Nephron progenitor cell (in vitro differentiated cells): ENCODE results near the gene ALG2.

Experiments
- DNase-seq: peaks from one replicate; pipeline ENCODE4 v3.0.0; 2021
- H3K27ac Mint-ChIP-seq: 2 replicates; pipeline ENCODE4 v1.8.0; 2021; ENCODE audit warnings: mild to moderate bottlenecking, moderate library complexity, mixed read lengths
- H3K27me3 Mint-ChIP-seq: 2 replicates; pipeline ENCODE4 v1.8.0; 2021; ENCODE audit warnings: mild to moderate bottlenecking, low read depth, mixed read lengths; ENCODE audit not compliant: poor library complexity
- H3K36me3 Mint-ChIP-seq: 2 replicates; pipeline ENCODE4 v1.8.0; 2021; ENCODE audit warnings: low read depth, mixed read lengths
- H3K4me1 Mint-ChIP-seq: 2 replicates; pipeline ENCODE4 v1.8.0; 2021; ENCODE audit warnings: mixed read lengths
- H3K4me3 Mint-ChIP-seq: 2 replicates; pipeline ENCODE4 v1.8.0; 2021; ENCODE audit warnings: mild to moderate bottlenecking, moderate library complexity, mixed read lengths
- H3K9me3 Mint-ChIP-seq: 2 replicates; pipeline ENCODE4 v1.8.0; 2021; ENCODE audit warnings: mild to moderate bottlenecking, moderate library complexity, mixed read lengths
- CTCF ChIP-seq: fragments of 200-600 bp; sonication (generic); IDR thresholded peaks from 2 replicates; pipeline ENCODE4 v1.5.0; 2021; ENCODE audit warnings: antibody characterized with exemption

ALG2 gene

DNA sequence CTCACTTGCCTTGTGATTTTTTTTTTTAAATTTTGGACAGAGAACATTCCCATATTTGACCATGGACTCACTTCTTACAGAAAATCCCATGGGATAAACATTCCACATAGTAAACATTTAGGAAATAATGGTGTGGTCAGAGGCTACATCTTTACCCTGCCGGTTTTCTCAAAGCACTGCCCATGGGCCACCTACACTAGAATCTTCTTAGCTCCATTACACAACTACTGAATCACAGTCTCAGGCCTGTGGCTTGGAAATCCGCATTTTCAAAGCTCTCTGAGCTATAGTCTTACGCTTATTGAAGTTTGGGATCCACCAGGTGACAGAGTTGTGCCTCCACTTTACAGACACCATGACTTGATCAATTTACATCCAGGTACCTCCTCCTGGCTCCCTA lies 39.4 kb downstream of the ALG2 start:
- Mint-ChIP-seq H3K4me1 (peaks cover 15% of the 10 kb centered on the region), H3K27me3 (peaks cover 18% of the 10 kb centered on the region), H3K36me3 (no peaks in the 10 kb centered on the region), H3K4me3 (no peak overlapping the region), H3K9me3 (no peaks in the 10 kb centered on the region), H3K27ac (no peak overlapping the region)
- TF ChIP-seq CTCF, result no peak
- DNase-seq, result no peak

DNA sequence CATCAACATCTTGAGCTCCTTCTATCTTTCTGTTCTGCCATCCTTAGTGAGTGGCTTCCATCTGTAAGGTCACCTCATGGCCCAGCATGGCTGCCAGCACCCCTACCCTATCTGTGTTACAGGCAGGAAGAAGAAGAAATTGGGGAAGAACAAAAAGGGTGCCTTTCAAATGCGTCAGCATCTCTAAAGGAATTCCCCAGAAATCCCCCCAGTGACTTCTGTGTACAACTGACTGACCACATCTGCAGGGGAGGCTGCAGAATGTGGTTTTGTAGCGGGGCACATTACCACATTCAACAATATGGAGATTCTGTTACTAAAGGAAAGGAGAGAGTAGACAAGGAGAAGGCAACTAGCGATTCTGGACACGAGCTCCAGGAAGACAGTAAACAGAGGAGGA lies 40.1 kb downstream of the ALG2 start:
- Mint-ChIP-seq H3K27me3 (peaks cover 18% of the 10 kb centered on the region), H3K27ac (no peak overlapping the region)

DNA sequence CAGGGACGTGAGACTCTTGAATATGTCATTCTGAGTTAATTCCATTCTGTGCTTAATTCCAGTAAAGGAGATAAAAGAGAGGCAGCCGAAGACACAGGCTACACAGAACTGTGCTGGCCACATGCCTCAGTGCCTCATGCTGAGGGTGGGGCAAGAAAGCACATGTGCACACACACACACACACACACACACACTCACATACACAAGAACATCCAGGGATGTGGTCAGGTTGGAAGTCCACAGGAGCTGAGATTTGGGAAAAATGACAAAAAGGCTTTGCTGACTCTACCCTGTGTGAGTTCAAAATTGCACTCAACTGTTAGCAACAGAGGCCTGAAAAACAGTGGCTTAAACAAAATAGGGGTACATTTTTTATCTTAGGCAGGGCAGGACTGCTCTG lies 40.5 kb downstream of the ALG2 start:
- H3K27me3 Mint-ChIP-seq, result peaks cover 20% of the 10 kb centered on the region
- no peak for DNase-seq
- H3K4me1 Mint-ChIP-seq, result peaks cover 25% of the 10 kb centered on the region
- no peaks in the 10 kb centered on the region for H3K9me3 Mint-ChIP-seq
- H3K4me3 Mint-ChIP-seq, result no peak overlapping the region
- no peaks in the 10 kb centered on the region for H3K36me3 Mint-ChIP-seq
- no peak overlapping the region for H3K27ac Mint-ChIP-seq
- no peak for TF ChIP-seq CTCF

More for the DNA sequence above, 40.1 kb downstream of the ALG2 start:
- Mint-ChIP-seq H3K4me3 (no peak overlapping the region), H3K4me1 (peaks cover 20% of the 10 kb centered on the region), H3K9me3 (no peaks in the 10 kb centered on the region), H3K36me3 (no peaks in the 10 kb centered on the region)
- TF ChIP-seq CTCF, result no peak
- no peak for DNase-seq

- DNase-seq, result no peak
- no peak for TF ChIP-seq CTCF
- Mint-ChIP-seq H3K27me3 (peaks cover 24% of the 10 kb centered on the region), H3K4me1 (peaks cover 26% of the 10 kb centered on the region), H3K4me3 (no peak overlapping the region), H3K27ac (no peak overlapping the region), H3K9me3 (no peaks in the 10 kb centered on the region), H3K36me3 (no peaks in the 10 kb centered on the region)
Measured at GRCh38 chr9:99180662-99181061, 41.1 kb downstream of the ALG2 start.

- no peak for TF ChIP-seq CTCF
- no peak overlapping the region for H3K4me3 Mint-ChIP-seq
- peaks cover 22% of the 10 kb centered on the region for H3K27me3 Mint-ChIP-seq
- H3K27ac Mint-ChIP-seq, result no peak overlapping the region
- peaks cover 26% of the 10 kb centered on the region for H3K4me1 Mint-ChIP-seq
- H3K36me3 Mint-ChIP-seq, result no peaks in the 10 kb centered on the region
- no peaks in the 10 kb centered on the region for H3K9me3 Mint-ChIP-seq
- no peak for DNase-seq
Measured at GRCh38 chr9:99180199-99180598, 41.5 kb downstream of the ALG2 start.

GRCh38 chr9:99178912-99179872 lies 42.5 kb downstream of the ALG2 start:
- H3K9me3 Mint-ChIP-seq, result no peaks in the 10 kb centered on the region
- no peak for TF ChIP-seq CTCF
- no peak overlapping the region for H3K27ac Mint-ChIP-seq
- DNase-seq, result no peak
- peaks cover 21% of the 10 kb centered on the region for H3K4me1 Mint-ChIP-seq
- no peak overlapping the region for H3K4me3 Mint-ChIP-seq
- H3K36me3 Mint-ChIP-seq, result no peaks in the 10 kb centered on the region
- H3K27me3 Mint-ChIP-seq, result peaks cover 22% of the 10 kb centered on the region
